GM20431 (cell line): Measurements from ENCODE around the gene ZNF717.
"Not testable (repeated sequence)": the region's sequence is repeated elsewhere in the genome, so short reads cannot be mapped to it uniquely, and the experiment has no call there.

Experiments
- in situ Hi-C: fragments of 300-500 bp; cut with MseI, MboI; formaldehyde crosslinking; loops from one replicate; pipeline ENCODE4 v1.15.0; 2020; ENCODE audit warnings: low sequenced_read_pairs; ENCODE audit not compliant: unreplicated experiment

The ZNF717 gene

GRCh38 chr3:75785081-75785755, at the start of gene ZNF717:
Gene ZNF717, minus strand, starts transcription at chr3:75785549. Its CDS starts 2,187 bp downstream, at chr3:75783362.
- in situ Hi-C loops = not testable (repeated sequence)

DNA sequence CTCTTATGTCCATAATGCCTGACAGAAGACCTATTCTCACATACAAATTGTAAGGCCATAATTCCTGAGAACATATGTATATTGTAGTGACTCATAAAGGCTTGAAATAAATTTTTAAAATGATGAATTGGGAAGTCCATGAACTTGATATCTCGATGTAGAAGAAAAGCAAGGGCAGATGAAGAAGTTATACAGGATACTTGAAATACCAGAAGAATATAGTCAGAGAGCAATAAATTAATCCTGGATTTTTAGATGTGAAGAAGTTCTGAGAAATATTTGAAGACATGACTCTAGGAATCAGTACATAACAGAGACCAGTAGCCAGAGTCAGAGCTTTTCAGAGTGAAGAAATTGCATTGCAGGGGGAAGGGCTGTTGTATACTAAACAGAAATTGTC, 45.7 kb upstream of the ZNF717 start:
- in situ Hi-C loops = not testable (repeated sequence)

GRCh38 chr3:75818019-75818418, 32.7 kb upstream of the ZNF717 start:
- in situ Hi-C loops = not testable (repeated sequence)

- in situ Hi-C loops = not testable (repeated sequence)
Measured at GRCh38 chr3:75816287-75817180, 31.2 kb upstream of the ZNF717 start.

DNA sequence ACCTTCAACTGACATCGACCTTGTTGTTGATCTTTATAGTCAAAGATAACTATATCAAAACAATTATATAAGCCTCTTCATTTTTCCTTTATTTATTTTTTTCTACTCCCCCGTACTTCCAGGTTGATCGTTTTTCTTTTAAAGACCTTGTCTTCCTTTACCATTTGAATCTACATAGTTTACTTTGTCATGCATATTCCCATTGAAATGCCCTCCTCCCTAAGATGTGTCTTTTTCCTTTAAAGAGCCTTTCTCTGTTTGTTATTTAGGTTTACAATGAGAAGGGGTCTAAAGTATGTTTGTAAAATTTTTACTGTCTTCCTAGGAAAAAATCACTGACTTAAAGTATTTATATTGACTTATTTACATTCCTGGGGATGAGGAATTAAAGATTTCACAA, 29.4 kb upstream of the ZNF717 start:
- in situ Hi-C loops = no loop called here

DNA sequence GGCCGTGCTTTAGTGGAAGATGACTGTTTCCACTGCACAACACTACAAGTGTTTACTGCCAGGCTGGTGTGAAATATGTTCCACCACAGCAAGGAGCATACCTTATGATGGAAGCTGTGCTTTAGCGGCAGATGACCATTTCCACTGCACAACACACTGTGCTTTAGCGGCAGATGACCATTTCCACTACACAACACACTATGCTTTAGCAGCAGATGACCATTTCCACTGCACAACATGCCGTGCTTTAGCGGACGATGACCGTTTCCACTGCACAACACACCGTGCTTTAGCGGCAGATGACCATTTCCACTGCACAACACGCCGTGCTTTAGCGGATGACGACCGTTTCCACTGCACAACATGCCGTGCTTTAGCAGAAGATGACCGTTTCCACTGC, 2.8 kb downstream of the ZNF717 start:
- in situ Hi-C loops = no loop called here

GRCh38 chr3:75781079-75781745, 4.1 kb downstream of the ZNF717 start:
- in situ Hi-C loops = no loop called here

- in situ Hi-C loops = not testable (repeated sequence)
Measured at GRCh38 chr3:75777742-75778141, 7.6 kb downstream of the ZNF717 start.

GRCh38 chr3:75771631-75772030, 13.7 kb downstream of the ZNF717 start:
- in situ Hi-C loops = not testable (repeated sequence)

DNA sequence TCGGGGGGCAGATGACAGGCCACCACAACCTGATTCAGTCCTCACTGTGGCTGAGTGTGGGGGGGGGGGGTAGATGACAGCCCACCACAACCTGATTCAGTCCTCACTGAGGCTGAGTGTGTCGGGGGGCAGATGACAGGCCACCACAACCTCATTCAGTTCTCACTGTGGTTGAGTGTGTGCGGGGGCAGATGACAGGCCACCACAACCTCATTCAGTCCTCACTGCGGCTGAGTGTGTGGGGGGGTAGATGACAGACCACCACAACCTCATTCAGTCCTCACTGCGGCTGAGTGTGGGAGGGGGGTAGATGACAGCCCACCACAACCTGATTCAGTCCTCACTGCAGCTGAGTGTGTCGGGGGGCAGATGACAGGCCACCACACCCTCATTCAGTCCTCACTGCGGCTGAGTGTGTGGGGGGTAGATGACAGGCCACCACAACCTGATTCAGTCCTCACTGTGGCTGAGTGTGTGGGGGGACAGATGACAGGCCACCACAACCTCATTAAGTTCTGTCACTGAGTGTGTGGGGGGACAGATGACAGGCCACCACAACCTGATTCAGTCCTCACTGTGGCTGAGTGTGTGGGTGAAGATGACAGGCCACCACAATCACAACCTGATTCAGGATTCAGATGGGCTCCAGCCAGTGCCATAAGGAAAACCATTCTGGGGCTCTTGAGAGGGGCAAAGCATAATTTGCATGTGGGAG, 16.9 kb downstream of the ZNF717 start:
- in situ Hi-C loops = no loop called here

DNA sequence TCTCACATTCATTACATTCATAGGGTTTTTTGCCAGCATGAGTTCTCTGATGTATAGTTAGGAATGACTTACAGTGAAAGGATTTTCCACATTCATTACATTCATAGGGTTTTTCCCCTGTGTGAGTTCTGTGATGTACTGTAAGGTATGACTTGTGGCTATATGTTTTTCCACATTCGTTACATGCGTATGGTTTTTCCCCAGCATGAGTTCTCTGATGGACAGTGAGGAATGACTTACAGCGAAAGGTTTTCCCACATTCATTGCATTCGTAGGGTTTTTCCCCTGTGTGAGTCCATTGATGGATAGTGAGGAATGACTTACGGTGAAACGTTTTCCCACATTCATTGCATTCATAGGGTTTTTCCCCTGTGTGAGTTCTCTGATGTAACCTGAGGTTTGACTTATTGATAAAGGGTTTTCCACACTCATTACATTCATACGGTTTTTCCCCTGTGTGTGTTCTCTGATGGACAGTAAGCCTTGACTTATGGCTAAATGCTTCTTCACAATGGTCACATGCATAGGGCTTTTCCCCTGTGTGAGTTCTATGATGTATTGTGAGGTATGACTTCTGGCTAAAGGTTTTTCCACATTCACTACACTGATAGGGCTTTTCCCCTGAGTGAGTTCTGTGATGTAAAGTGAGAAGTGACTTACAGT, 47.4 kb downstream of the ZNF717 start:
- in situ Hi-C loops = no loop called here

DNA sequence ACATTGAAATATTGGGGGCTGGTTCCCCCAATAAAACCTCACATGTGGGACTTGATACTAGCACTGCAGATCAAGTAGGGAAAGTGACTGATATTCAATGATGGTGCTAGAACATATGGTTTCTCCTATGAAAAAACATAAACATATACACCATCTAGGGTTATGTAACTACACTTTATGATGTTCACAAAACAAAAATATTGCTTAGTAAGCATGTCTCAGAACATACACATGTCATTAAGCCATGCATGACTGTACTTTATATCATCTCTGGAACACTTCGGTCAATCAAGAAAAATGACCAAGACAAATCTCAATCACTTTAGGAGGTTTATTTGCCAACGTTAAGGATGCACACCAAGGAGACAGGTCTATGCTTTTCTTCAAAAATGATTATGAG, 57.4 kb downstream of the ZNF717 start:
- in situ Hi-C loops = no loop called here

DNA sequence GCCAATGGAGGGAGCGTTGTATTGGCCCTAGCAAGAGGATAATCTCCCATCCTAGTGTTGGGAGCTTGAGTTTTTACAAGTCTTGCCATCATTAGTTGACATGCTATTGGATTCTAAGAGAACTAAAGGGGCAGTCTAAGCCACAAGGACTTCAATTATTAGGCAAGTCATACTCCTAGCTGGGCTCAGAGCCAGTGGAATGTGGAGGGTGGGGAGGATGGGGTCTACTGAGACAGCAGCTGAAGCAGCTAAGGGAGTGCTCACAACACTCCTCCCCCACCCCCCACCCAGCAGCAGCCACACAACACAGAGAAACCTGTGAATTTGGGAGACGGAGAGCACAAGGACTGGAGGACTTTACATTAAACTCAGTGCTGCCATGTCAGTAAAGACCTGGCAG, 93.3 kb downstream of the ZNF717 start:
- in situ Hi-C loops = no loop called here

GRCh38 chr3:75687323-75687722, 98.0 kb downstream of the ZNF717 start:
- in situ Hi-C loops = no loop called here
